Activated CD4-positive, CD25-positive, alpha-beta regulatory T cell treated with anti-CD3 and anti-CD28 coated beads, Interleukin-2, amount 50 U/mL, for 24 hours (primary cell): ENCODE results near the gene SPNS1.
"Not testable (repeated sequence)": the region's sequence is repeated elsewhere in the genome, so short reads cannot be mapped to it uniquely, and the experiment has no call there.

Experiments
- ATAC-seq, 2 donors: fragments of 150-1000 bp; cut with Tn5 transposase; one replicate each; pipeline ENCODE4 v1.10.0; 2021; ENCODE audit warnings: mild to moderate bottlenecking in 1 of 2, moderate library complexity in 1 of 2

Gene SPNS1

DNA sequence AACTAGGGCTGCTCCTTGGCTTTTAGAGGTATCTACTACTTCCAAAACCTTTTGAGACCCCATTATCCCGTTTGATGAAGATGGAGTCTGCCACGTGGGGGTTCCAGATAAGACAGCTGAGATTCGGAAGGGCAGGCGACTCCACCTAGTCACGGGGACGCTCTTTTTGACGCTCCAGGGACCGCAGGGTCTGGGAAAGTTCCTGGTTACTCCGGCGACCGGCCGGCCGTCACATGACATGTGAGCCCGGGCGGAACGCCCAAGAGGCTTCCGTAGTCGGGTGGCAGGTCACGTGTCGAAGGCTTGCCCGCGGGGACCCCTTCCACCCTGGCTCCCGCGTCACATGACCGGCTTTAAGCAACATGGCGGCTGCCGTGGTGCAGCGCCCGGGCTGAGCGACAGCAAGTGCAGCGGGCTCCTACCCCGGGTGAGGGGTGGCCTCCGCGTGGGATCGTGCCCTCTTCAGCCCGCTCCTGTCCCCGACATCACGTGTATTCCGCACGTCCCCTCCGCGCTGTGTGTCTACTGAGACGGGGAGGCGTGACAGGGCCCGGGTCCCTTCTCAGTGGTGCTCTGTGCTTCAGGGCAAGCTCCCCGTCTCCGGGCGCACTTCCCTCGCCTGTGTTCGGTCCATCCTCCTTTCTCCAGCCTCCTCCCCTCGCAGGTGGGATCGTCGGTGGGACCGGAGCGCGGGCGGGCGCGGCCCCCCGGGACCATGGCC lies at the start of gene SPNS1:
TSS of gene SPNS1 (plus strand) at position 342 of the 721 bp plus-strand sequence. CDS start at position 716, 374 bp downstream.
- ATAC-seq: peak; percentile 95 to 96

GRCh38 chr16:28925386-28926228 lies 49.0 kb upstream of the SPNS1 start:
- ATAC-seq: peak; percentile 76 to 77

DNA sequence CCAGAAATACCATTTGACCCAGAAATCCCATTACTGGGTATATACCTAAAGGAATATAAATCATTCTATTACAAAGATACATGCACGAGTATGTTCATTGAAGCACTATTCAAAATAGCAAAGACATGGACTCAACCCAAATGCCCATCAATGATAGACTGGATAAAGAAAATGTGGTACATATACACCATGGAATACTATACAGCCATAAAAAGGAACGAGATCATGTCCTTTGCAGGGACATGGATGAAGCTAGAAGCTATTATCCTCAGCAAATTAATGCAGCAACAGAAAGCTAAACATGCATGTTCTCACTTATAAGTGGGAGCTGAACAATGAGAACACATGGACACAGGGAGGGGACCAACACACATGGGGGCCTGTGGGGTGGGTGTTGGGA lies 48.3 kb upstream of the SPNS1 start:
- not testable (repeated sequence) for ATAC-seq

DNA sequence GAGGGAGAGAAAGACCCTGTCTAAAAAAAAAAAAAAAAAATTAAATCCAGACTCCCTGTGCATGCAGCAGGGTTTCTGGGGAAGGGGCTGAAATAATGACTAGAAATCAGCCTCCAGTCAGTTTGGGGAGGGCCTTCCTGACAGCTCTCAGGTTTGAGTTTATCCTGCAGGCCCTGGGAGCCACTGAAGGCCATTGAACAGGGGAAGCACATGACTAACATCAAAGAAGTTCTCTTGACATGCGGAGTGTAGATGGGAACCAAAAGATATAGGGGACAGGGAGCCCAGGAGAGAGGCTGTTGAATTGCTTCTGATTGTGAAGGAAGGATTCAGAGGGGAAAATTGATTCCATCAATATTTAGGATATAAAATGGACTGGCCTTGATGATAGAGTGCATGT lies 46.8 kb upstream of the SPNS1 start:
- no peak for ATAC-seq

- no peak for ATAC-seq
These were observed 44.4 kb upstream of the SPNS1 start for GRCh38 chr16:28930203-28930602.

DNA sequence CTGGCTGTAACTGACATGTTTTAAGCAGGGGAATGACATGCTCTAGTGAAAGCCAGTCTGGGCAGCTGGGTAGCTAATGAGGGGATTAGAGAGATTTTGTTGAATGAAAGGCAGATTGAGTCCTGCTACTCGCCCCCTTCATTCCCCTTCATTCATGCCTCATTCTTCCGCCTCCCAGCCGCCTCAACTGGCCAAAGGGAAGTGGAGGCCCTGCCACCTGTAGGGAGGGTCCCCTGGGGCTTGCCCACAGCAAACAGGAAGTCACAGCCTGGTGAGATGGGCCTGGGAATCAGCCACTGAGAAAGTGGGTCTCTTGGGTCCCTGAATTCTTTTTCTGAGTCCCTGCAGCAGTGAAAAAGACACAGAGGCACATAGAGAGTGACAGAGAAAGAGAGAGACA lies 43.9 kb upstream of the SPNS1 start:
- ATAC-seq: no peak

DNA sequence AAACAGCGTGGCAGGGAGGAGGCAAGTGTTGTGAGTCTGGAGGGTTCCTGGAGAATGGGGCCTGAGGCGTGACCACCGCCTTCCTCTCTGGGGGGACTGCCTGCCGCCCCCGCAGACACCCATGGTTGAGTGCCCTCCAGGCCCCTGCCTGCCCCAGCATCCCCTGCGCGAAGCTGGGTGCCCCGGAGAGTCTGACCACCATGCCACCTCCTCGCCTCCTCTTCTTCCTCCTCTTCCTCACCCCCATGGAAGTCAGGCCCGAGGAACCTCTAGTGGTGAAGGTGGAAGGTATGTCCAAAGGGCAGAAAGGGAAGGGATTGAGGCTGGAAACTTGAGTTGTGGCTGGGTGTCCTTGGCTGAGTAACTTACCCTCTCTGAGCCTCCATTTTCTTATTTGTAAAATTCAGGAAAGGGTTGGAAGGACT lies 42.8 kb upstream of the SPNS1 start, which contains the start of gene CD19:
TSS of gene CD19 (plus strand) at position 171 of the 425 bp plus-strand sequence. CDS start at position 201, 30 bp downstream.
- ATAC-seq: no peak

- no peak for ATAC-seq
These were observed 42.0 kb upstream of the SPNS1 start for GRCh38 chr16:28932339-28933141.

- ATAC-seq: no peak
These were observed 41.4 kb upstream of the SPNS1 start for GRCh38 chr16:28933171-28933570.

- no peak for ATAC-seq
These were observed 39.2 kb upstream of the SPNS1 start for GRCh38 chr16:28935346-28935745.

- ATAC-seq: peak; percentile 97 to 98
These were observed 38.4 kb upstream of the SPNS1 start for GRCh38 chr16:28935924-28936783.

DNA sequence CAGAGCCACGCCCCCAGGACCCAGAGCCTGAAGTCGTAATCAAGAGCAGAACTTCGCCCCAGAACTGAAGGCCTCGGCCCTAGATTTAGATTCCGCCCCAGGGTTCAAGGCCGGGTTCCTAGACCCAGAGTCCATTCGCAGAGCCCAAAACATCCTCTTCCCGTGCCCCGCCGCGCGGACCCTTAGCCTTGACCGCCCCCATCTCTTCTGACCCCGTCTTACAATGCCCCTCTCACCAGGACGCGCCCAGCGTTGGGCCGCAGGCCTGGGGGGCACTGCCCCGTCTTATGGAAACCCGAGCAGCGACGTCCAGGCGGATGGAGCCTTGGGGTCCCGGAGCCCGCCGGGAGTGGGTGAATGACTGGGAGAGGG lies 37.8 kb upstream of the SPNS1 start:
- ATAC-seq: no peak

- no peak for ATAC-seq
These were observed 37.2 kb upstream of the SPNS1 start for GRCh38 chr16:28937222-28937876.

GRCh38 chr16:28938721-28939120 lies 35.9 kb upstream of the SPNS1 start:
- no peak for ATAC-seq

GRCh38 chr16:28939825-28940224 lies 34.8 kb upstream of the SPNS1 start:
- not testable (repeated sequence) for ATAC-seq

- ATAC-seq: no peak
These were observed 31.3 kb upstream of the SPNS1 start for GRCh38 chr16:28943281-28943680.

GRCh38 chr16:28946681-28947080 lies 27.9 kb upstream of the SPNS1 start:
- ATAC-seq: no peak

GRCh38 chr16:28950648-28951409 lies 23.7 kb upstream of the SPNS1 start, which contains the start of gene NFATC2IP:
Gene NFATC2IP, plus strand, starts transcription at chr16:28950937. Its CDS starts 75 bp downstream, at chr16:28951012.
- peak; percentile 98 for ATAC-seq

GRCh38 chr16:28951410-28951943 lies 23.1 kb upstream of the SPNS1 start:
- no peak for ATAC-seq

DNA sequence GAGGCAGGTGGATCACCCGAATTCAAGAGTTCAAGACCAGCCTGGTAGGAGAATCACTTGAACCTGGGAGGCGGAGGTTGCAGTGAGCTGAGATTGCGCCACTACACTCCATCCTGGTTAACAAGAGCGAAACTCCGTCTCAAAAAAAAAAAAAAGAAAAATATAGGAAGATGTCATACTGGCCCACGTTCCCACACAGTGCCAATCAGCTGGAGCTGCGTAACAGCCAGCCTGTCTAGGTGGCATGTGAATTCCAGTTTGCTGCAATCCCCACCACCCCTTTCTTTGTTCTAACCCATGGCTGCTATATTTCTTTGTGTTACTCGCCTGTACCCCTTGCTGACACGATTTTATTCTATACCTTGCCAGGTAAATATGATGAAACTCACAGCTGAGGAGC lies 16.4 kb upstream of the SPNS1 start:
- ATAC-seq: no peak
